HL-60 (cell line): ENCODE results near the gene IGF1.
A peak's percentile ranks its signal among the peaks of the same experiment; 100 is the strongest.

Experiments
- DNase-seq, 2 experiments: peaks; one replicate each; pipeline ENCODE4 v3.0.0-alpha.2; 2010 to 2020; ENCODE audit warnings: low read depth in 1 of 2, low spot score in 1 of 2
- H3K27ac ChIP-seq: fragments of 250-450 bp; sonication (Bioruptor Pico); replicated peaks from 2 replicates; pipeline ENCODE4 v1.5.1; 2020; ENCODE audit warnings: mild to moderate bottlenecking, moderate library complexity
- H3K27me3 ChIP-seq: fragments of 250-450 bp; sonication (Bioruptor Pico); 2 replicates; pipeline ENCODE4 v1.5.1; 2021; ENCODE audit warnings: mild to moderate bottlenecking, moderate library complexity; ENCODE audit not compliant: insufficient read depth, poor library complexity, severe bottlenecking
- H3K4me3 ChIP-seq: replicated peaks from 2 replicates; pipeline ENCODE4 v1.5.1; 2011; ENCODE audit warnings: mild to moderate bottlenecking, control low read depth, low read length; ENCODE audit not compliant: insufficient read depth
- GABPA ChIP-seq: IDR thresholded peaks from 2 replicates; pipeline ENCODE4 v1.6.1; 2012; ENCODE audit warnings: low read depth
- POLR2AphosphoS5 ChIP-seq: IDR thresholded peaks from 2 replicates; pipeline ENCODE4 v1.6.1; 2012; ENCODE audit warnings: low read depth
- SPI1 ChIP-seq: IDR thresholded peaks from 2 replicates; pipeline ENCODE4 v1.6.1; 2012; ENCODE audit warnings: low read depth, mild to moderate bottlenecking, borderline replicate concordance
- TF ChIP-seq, protein P1 (sequence below): IDR thresholded peaks from one replicate; pipeline ENCODE4 v1.5.1; 2011; ENCODE audit warnings: low read length, control low read depth, inconsistent platforms; ENCODE audit not compliant: insufficient read depth
- TF ChIP-seq, protein P2 (sequence below): IDR thresholded peaks from 2 replicates; pipeline ENCODE4 v1.6.1; 2012; ENCODE audit warnings: low read depth; ENCODE audit not compliant: insufficient replicate concordance

The IGF1 gene

DNA sequence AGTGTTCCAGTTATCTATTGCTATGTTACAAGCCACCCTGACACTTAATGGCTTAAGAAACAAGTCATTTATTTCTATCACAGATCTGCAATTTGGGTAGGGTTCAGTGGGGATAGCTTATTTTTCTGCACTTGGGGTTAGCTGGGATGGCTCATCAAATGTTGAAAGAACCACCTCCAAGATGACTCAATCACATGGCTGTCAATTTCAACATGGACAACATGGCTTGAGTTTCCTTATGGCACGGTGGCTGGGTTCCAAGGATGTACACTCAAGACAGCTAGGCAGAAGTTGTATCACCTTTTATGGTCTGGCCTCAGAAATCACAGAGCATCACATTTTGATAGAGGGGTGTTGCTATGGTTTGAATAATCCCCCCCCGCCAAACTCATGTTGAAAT is 24.5 kb upstream of the IGF1 start:
- Histone ChIP-seq H3K27ac (no peak overlapping the region), H3K27me3 (no peaks in the 10 kb centered on the region), H3K4me3 (no peak overlapping the region)
- TF ChIP-seq, protein P1, sequence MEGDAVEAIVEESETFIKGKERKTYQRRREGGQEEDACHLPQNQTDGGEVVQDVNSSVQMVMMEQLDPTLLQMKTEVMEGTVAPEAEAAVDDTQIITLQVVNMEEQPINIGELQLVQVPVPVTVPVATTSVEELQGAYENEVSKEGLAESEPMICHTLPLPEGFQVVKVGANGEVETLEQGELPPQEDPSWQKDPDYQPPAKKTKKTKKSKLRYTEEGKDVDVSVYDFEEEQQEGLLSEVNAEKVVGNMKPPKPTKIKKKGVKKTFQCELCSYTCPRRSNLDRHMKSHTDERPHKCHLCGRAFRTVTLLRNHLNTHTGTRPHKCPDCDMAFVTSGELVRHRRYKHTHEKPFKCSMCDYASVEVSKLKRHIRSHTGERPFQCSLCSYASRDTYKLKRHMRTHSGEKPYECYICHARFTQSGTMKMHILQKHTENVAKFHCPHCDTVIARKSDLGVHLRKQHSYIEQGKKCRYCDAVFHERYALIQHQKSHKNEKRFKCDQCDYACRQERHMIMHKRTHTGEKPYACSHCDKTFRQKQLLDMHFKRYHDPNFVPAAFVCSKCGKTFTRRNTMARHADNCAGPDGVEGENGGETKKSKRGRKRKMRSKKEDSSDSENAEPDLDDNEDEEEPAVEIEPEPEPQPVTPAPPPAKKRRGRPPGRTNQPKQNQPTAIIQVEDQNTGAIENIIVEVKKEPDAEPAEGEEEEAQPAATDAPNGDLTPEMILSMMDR = no peak
- TF ChIP-seq, protein P2, sequence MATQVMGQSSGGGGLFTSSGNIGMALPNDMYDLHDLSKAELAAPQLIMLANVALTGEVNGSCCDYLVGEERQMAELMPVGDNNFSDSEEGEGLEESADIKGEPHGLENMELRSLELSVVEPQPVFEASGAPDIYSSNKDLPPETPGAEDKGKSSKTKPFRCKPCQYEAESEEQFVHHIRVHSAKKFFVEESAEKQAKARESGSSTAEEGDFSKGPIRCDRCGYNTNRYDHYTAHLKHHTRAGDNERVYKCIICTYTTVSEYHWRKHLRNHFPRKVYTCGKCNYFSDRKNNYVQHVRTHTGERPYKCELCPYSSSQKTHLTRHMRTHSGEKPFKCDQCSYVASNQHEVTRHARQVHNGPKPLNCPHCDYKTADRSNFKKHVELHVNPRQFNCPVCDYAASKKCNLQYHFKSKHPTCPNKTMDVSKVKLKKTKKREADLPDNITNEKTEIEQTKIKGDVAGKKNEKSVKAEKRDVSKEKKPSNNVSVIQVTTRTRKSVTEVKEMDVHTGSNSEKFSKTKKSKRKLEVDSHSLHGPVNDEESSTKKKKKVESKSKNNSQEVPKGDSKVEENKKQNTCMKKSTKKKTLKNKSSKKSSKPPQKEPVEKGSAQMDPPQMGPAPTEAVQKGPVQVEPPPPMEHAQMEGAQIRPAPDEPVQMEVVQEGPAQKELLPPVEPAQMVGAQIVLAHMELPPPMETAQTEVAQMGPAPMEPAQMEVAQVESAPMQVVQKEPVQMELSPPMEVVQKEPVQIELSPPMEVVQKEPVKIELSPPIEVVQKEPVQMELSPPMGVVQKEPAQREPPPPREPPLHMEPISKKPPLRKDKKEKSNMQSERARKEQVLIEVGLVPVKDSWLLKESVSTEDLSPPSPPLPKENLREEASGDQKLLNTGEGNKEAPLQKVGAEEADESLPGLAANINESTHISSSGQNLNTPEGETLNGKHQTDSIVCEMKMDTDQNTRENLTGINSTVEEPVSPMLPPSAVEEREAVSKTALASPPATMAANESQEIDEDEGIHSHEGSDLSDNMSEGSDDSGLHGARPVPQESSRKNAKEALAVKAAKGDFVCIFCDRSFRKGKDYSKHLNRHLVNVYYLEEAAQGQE = no peak
- TF ChIP-seq POLR2AphosphoS5 = no peak
- TF ChIP-seq GABPA = no peak
- no peak for TF ChIP-seq SPI1
- peak in 1 of 2 experiments; percentile 90 for DNase-seq

DNA sequence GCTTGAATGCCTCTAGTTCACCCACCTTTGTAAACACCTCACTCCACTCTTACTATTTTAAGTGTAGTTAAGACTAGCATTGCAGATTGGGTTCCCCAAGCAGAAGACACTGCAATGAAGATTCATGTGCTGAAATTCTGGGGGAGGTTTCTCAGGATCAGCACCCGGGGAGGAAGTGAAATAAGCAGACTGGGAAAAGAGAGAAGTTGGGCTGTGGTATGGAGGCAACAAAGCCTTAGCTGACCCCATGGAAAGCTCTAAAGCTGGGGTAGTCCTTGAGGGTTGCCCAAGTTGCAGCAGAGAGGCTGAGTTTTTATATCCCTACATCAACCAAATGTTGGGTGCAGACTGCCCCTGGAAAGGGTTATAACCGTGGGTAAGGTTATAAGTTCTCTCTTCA is 23.9 kb upstream of the IGF1 start:
- Histone ChIP-seq H3K27me3 (no peaks in the 10 kb centered on the region), H3K27ac (no peak overlapping the region), H3K4me3 (no peak overlapping the region)
- peak; percentile 86 for TF ChIP-seq SPI1
- TF ChIP-seq, protein P2 = no peak
- DNase-seq = peak; percentile 29 to 65

DNA sequence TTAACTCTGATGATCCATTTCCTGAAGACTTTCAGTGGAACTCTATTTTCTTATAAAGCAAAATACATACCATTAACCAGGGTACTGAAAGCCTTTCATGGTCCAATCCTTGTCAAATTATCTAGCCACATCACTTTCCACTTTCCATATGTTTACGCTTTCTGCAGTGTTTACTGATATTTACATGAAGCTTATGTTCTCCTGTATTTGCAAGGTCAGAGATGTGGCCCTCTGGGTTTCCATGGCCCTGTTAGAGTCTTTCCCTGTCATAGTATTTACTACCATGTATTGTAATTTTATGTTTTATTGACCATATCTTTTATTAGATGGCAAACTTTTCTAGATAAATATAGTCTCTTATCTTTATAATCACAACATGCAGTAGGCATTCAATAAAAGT is 23.5 kb upstream of the IGF1 start:
- TF ChIP-seq GABPA (no peak), POLR2AphosphoS5 (no peak), SPI1 (no peak)
- TF ChIP-seq, protein P2 = no peak
- TF ChIP-seq, protein P1 = no peak
- DNase-seq = no peak
- H3K27me3 ChIP-seq = no peaks in the 10 kb centered on the region
- no peak overlapping the region for H3K27ac ChIP-seq
- H3K4me3 ChIP-seq = no peak overlapping the region
